ENCODE results near the gene KRTAP10-9.

KRTAP10-9 gene

GRCh38 chr21:44666401-44667320 is 39.8 kb downstream of the KRTAP10-9 start, which contains the start of gene KRTAP12-2:
Gene KRTAP12-2, minus strand, starts transcription at chr21:44666927. Its CDS starts 41 bp downstream, at chr21:44666886.
- H3K4me3 ChIP-seq (ENCODE audit: low read depth, low read length) = no peak within 1 kb of the TSS
- peak; percentile 55 for DNase-seq (ENCODE audit: low read depth)
- no peak for TF ChIP-seq CTCF (IDR thresholded peaks at IDR 0.05; ENCODE audit: control insufficient read depth, extremely low read depth, insufficient read depth)

GRCh38 chr21:44667612-44668011 is 40.7 kb downstream of the KRTAP10-9 start:
- no peak for TF ChIP-seq CTCF (IDR thresholded peaks at IDR 0.05; ENCODE audit: control insufficient read depth, extremely low read depth, insufficient read depth)
- no peak overlapping the region for H3K4me3 ChIP-seq (ENCODE audit: low read depth, low read length)
- DNase-seq (ENCODE audit: low read depth) = no peak

- no peak for DNase-seq (ENCODE audit: low read depth)
- H3K4me3 ChIP-seq (ENCODE audit: low read depth, low read length) = no peak overlapping the region
- no peak for TF ChIP-seq CTCF (IDR thresholded peaks at IDR 0.05; ENCODE audit: control insufficient read depth, extremely low read depth, insufficient read depth)
Observed at GRCh38 chr21:44670642-44671432, 43.9 kb downstream of the KRTAP10-9 start.

- no peak overlapping the region for H3K4me3 ChIP-seq (ENCODE audit: low read depth, low read length)
- DNase-seq (ENCODE audit: low read depth) = no peak
- TF ChIP-seq CTCF (IDR thresholded peaks at IDR 0.05; ENCODE audit: control insufficient read depth, extremely low read depth, insufficient read depth) = no peak
Observed at GRCh38 chr21:44671911-44672310, 45.0 kb downstream of the KRTAP10-9 start.

- no peak overlapping the region for H3K4me3 ChIP-seq (ENCODE audit: low read depth, low read length)
- TF ChIP-seq CTCF (IDR thresholded peaks at IDR 0.05; ENCODE audit: control insufficient read depth, extremely low read depth, insufficient read depth) = no peak
- DNase-seq (ENCODE audit: low read depth) = no peak
Observed at GRCh38 chr21:44677881-44678280, 51.0 kb downstream of the KRTAP10-9 start.
